GM19468 (cell line): ENCODE results near the gene TOB2.

ENCODE experiments used
- ATAC-seq: cut with Tn5 transposase; IDR thresholded peaks from one replicate; pipeline ENCODE4 v1.9.1; 2021; ENCODE audit warnings: mild to moderate bottlenecking, moderate library complexity, moderate number of reproducible peaks; ENCODE audit not compliant: unreplicated experiment; ENCODE audit errors: extremely low read depth

TOB2 gene

GRCh38 chr22:41446639-41447434 is at the start of gene TOB2:
Gene TOB2 (minus strand): TSS chr22:41446801. CDS start chr22:41437345, 9,456 bp downstream.
- peak; percentile 65 for ATAC-seq

GRCh38 chr22:41491374-41492100 is 44.9 kb upstream of the TOB2 start:
- ATAC-seq = no peak

- ATAC-seq = no peak
Measured at GRCh38 chr22:41488596-41489385, 42.2 kb upstream of the TOB2 start.

GRCh38 chr22:41488076-41488475 is 41.5 kb upstream of the TOB2 start:
- no peak for ATAC-seq

GRCh38 chr22:41487037-41487935 is 40.7 kb upstream of the TOB2 start:
- ATAC-seq = no peak

GRCh38 chr22:41485033-41485432 is 38.4 kb upstream of the TOB2 start:
- ATAC-seq = no peak

- no peak for ATAC-seq
Measured at GRCh38 chr22:41482319-41482935, 35.8 kb upstream of the TOB2 start.

GRCh38 chr22:41481925-41482318 is 35.3 kb upstream of the TOB2 start:
- no peak for ATAC-seq

GRCh38 chr22:41481131-41481830 is 34.7 kb upstream of the TOB2 start:
- no peak for ATAC-seq

- no peak for ATAC-seq
Measured at GRCh38 chr22:41480397-41480735, 33.8 kb upstream of the TOB2 start.

GRCh38 chr22:41479671-41480396 is 33.2 kb upstream of the TOB2 start:
- no peak for ATAC-seq

GRCh38 chr22:41478891-41479521 is 32.4 kb upstream of the TOB2 start:
- ATAC-seq = no peak

- ATAC-seq = no peak
Measured at GRCh38 chr22:41478473-41478872, 31.9 kb upstream of the TOB2 start.

- no peak for ATAC-seq
Measured at GRCh38 chr22:41474872-41475451, 28.4 kb upstream of the TOB2 start.

GRCh38 chr22:41471568-41471967 is 25.0 kb upstream of the TOB2 start:
- no peak for ATAC-seq

GRCh38 chr22:41470886-41471285 is 24.3 kb upstream of the TOB2 start:
- ATAC-seq = no peak

GRCh38 chr22:41469218-41469851 is 22.7 kb upstream of the TOB2 start:
- ATAC-seq = no peak
